ENCODE results near the gene PPP1R12C.
A peak's percentile ranks its signal among the peaks of the same experiment; 100 is the strongest.
"Not testable (repeated sequence)": the region's sequence is repeated elsewhere in the genome, so short reads cannot be mapped to it uniquely, and the experiment has no call there.

The PPP1R12C gene

GRCh38 chr19:55116859-55117662, at the start of gene PPP1R12C:
TSS of gene PPP1R12C (minus strand) at chr19:55117637. CDS start at chr19:55117543, 94 bp downstream.
- DNase-seq, result no peak

DNA sequence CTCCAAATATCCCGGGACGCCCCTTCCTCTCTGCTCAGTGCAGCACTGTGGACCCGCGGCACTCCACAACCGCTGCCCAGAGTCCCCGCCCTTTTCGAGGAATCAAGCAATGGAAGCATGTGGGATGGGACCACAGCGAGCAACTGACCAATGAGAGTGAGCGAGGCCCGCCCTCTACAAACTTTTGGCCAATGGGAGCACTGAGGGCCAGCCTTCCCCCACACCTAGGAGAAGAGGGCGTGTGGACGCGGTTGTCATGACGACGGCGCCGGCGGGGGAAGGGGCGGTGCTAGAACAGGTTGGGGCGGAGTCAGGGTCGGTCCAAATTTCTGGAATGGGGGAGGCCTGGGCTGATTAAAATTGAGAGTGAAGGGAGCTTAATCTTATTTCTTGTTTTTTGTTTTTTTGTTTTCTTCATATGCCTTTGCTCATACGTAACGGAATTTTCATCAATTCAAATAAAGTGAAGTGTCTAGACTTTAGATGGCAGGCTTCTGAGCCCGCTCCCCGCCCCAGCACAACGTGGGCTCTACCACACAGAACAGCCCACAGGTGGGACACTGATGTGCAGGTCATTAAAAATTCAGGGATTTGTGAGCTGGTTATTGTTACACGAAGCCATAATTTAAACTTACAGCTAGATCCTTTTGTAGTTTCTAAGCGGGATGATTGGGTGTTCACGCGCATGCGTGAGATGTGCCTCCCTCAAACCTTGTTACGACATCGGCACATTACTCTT, 49.3 kb upstream of the PPP1R12C start, which contains the start of gene DNAAF3:
Gene DNAAF3 (minus strand): TSS at position 84 of the 739 bp plus-strand sequence. CDS start 200 bp downstream, outside the sequence.
- peak; percentile 91 for DNase-seq

DNA sequence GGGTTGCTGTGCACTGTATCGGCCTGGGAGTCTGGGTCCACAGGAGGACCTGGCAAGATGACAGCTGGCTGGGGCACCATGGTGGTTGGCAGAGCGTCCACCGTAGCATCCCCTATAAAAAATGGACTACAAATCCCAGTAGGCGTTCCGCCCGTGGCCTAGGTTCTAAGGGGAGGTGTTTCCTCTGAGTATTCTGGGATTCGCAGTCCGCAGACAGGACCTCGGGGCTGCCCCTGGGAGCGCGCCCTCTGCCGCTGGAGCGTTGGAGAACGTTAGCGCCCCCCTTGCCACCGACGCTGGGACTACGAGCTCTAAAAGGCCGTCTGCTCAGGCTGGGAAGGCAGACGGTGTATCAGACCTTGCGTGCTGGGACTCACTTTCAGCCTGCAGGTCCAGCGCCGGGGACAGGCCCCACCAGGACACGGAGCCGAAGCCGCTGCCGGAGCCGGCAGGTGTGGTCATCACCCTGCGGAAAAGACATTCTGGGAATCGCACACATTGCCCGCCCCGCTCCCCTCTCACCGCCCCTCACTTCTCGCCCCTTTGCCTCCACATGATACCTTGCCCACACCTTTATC, 48.6 kb upstream of the PPP1R12C start:
- peak; percentile 58 for DNase-seq

DNA sequence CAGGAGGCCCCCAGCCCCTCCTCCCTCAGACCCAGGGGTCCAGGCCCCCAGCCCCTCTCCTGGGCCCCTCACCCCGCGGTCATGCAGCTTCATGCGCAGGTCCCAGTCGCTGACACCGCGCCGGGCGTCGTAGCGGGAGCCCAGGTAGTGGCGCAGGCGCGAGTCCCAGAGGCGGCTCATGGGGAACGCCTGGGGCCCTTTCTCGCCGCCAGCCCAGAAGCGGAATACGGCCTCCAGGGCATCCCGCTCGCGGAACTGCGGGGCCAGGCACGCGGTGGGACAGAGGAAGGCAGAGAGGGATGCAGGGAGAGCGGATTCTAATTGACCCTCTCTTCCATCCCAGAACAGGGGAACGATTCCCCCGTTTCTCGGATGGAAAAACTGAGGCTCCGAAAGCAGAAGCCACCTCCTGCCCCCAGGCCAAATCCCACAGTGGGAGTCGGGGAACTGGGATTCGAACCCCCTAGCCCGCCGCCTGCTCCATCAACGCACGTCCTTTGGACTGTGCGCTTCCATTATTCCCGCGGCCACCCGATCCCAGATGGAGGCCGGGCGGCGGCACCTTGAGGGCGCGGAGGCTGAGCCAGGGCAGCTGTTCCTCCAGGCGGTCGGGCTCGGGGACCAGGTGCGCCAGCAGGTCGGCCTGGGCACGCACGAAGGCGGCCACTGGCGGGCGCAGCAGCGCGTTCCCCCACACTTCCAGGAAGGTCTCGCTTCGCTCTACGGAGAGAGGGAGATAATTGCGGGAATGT, 44.3 kb upstream of the PPP1R12C start:
- DNase-seq, result no peak

GRCh38 chr19:55160986-55161365, 43.5 kb upstream of the PPP1R12C start:
- no peak for DNase-seq

DNA sequence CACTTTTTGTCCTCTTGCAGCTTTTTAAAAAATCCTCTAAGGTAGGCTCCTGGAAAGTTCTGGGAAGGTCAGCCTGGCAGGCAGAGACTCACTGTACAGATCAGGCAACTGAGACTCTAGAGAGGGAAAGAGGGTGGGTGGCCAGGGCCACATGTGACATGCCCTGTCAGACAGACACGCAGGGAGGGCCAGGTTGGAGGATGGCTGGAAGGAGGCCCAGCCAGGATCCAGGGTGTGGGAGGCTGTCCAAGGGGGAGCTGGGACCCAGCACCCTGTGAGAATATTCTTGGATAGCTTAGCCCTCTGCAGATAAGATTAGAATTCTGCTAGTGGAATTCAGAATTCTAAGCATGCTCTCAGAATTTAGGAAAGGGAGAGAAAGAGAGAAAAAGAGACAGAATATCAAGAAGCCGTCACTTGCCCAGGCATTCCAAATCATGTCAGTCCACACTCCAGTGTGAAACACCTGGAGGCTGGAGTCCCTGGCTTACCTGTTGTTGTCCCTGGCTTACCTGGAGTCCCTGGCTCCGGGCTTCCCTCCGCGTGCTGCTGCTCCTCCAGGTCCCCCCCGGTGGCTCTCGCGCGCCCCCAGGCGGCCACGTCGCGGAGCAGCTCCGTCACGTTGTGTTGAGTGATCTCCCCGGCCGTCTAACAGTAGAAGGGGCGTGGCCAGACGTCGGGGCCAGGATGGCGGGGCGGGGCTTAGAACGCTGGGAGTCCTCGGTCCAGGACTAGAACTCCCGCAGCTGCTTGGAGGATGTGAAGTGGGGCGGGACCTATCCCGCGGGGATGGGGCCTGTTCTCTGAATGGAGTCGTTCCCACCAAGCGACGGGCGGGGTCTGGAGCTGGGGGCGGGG, 42.9 kb upstream of the PPP1R12C start:
- peak; percentile 94 for DNase-seq

DNA sequence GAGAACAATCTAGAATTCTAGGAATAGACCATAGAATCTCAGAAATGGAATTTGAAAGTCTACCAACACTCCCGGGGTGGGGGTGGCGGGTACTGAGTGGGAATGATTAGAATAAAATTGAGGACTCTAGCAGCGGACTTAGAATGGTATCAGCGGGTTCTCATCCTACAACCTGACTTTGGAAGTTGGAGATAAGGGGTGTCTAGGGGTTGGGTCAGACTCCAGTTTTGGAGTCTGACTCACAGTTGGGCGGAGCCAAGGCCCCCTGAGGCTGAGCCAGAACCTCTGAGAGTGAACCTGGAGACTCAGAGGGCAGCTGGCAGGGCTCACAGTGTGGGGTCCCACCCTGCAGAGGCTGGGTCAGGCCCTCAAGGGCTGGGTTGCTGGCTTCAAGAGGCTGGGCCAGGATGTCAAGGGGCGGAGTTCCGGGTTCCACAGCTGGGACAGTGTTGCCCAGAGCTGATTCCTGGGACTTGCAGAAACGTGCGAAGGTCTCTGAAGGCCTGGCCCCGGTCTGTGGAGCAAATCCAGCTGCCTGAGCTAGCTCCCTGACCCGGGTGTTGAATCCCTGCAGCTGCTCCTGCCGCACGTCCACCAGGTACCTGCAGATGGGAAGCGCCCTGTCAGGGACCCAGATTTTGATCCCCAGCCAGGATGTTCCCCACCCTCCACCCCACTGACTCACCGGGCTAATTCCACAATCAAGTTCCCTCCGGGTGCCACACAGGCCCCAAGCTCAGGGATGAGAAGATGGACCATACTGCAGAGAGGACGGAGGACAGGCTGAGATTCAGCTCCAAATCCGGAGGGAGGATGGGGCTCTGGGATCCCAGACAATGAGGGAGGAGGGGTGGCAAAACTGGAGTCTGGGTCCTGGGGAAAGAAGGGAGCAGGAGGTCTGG, 41.7 kb upstream of the PPP1R12C start:
- DNase-seq, result no peak

DNA sequence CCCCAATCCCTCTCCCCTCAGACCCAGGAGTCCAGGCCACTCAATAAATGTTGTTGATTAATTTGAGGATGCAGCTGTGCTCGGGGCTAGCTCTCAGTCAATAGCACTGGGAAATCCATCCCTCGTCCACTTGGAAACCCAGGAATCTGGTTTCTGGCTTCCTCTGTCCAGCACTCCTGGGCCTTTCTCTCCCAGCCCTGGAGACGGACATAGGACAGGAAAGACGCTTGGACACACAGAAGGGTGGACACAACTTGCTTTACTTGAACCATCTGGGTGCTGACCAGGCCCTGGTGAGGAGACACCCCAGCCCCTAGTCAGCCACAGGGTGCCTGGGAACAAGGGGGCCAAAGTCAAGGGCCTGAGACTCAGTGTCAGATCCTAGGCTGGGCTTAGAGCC, 41.0 kb upstream of the PPP1R12C start:
- DNase-seq, result no peak

- DNase-seq, result no peak
These were observed 39.8 kb upstream of the PPP1R12C start, which contains the start of gene TNNI3 for GRCh38 chr19:55157064-55157908. TSS of gene TNNI3 (minus strand) at chr19:55157732. CDS start at chr19:55157589, 143 bp downstream.

DNA sequence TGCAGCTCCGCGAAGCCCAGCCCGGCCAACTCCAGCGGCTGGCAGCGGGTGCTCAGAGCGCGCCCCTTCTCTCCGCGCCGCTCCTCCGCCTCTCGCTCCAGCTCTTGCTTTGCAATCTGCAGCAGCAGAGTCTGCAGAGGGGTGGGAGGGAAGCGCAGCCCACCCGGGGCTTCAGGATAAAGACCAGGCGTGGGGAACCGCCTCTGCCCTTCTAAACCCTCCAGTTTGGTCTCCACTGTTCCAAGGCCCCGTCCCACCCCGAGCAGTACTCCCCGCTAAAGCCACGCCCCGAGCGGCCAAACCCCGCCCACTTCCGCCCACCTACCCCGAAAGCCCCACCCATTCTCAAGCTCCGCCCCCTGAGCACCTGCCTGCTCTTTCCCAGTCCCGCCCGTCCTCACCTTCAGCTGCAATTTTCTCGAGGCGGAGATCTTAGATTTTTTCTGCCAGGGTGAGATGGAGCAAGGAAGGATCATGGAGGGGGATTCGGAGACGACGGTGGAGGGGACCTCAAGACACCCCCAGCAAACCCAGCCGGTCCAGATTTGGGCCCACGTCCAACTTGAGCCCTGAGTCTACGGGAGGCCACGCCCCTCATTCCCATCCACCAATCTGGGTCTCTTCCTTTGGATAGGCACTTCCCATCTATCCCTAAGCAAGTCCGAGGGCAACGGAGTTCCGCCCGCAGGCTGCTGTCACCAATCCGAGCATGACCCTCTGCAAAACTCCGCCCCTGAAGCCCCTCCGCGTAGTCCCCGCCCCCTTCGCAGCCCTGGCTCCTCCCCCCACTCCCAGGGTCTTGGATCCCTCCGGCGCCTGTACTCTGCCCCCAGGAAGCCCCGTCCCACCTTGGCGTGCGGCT, 39.0 kb upstream of the PPP1R12C start:
- peak; percentile 50 for DNase-seq

DNA sequence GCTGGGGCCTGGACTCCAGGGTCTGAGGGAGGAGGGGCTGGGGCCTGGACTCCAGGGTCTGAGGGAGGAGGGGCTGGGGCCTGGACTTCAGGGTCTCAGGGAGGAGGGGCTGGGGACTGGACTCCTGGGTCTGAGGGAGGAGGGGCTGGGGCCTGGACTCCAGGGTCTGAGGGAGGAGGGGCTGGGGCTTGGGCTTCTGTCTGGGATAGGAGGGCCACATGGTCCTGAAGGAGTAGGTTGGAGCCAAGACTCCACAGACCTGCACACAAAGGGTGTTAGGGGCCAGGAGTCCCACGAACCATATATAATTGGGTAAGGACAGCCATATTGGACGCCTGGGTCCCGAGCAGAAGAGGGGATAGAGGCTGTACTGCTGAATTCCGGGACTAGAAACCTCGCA, 38.3 kb upstream of the PPP1R12C start:
- DNase-seq, result not testable (repeated sequence)

GRCh38 chr19:55153652-55154264, 36.3 kb upstream of the PPP1R12C start:
- DNase-seq, result no peak

- DNase-seq, result no peak
These were observed 34.6 kb upstream of the PPP1R12C start for GRCh38 chr19:55152017-55152416.

- no peak for DNase-seq
These were observed 31.9 kb upstream of the PPP1R12C start, which contains the start of gene TNNT1 for GRCh38 chr19:55149078-55150003. TSS of gene TNNT1 (minus strand) at chr19:55149206. CDS start at chr19:55147157, 2,049 bp downstream.

DNA sequence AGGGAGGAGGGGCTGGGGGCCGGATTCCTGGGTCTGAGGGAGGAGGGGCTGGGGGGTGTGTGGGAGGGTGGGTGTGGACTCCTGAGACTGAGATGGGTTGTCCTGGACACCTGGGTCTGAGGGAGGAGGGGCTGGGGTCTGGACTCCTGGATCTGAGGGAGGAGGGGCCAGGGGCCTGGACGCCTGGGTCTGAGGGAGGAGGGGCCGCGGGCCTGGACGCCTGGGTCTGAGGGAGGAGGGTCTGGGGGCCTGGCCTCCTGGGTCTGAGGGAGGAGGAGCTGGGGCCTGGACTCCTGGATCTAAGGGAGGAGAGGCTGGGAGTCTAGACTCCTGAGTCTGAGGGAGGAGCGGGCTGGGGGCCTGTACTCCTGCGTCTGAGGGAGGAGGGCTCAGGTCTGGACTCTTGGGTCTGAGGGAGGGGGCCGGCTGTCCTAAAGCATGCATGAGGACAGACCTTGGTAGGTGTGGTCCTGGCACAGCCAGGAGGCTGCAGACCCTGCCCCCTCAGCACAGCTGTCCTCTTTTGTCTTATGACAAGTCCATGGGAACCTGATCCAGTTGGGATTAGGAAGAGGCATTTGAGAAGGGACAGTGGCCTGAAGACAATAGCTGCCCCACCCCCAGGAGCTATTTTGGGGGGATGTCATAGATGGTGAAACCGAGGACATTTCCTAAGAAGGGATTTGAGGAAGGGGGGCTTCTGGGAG, 30.3 kb upstream of the PPP1R12C start:
- no peak for DNase-seq

DNA sequence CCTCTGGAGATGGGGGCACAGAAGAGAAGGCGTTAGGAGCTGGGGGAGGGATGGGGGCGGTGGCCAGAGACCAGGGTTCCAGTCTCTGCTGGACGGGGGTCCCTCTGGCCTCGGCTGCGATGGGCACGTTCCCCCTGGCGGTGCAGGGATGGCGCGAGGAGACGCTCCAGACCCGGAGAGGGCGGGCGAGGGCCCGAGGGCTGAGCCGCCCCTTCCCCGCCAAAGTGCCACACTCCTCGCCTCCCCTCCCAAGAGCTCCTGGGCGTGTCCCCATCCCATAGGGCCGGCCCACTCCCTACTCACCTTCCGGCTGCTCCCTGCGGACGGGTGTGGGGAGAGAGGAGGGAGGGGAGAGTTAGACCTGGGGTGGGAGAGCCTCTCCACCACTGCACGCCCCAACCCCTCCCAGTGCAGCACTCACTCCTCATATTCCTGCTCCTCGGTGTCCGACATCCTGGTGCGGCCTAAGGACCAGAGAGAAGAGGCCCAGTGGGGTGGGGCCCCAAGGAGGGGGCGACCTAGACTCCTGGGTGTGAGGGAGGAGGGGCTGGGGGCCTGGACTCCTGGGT, 29.4 kb upstream of the PPP1R12C start:
- DNase-seq, result no peak
